ENCODE measurements around the gene MBL2.

- TF ChIP-seq CTCF (IDR thresholded peaks at IDR 0.05) (no peak), ZFX (IDR thresholded peaks at IDR 0.05; ENCODE audit: borderline replicate concordance) (no peak)
These were observed 10.5 kb downstream of the MBL2 start for GRCh38 chr10:52762088-52762487.
